ENCODE data around the gene RBM47.
"Not testable (repeated sequence)": the region's sequence is repeated elsewhere in the genome, so short reads cannot be mapped to it uniquely, and the experiment has no call there.

Gene RBM47

GRCh38 chr4:40395908-40396793 is 233.5 kb downstream of the RBM47 start:
- H3K36me3 Mint-ChIP-seq (ENCODE audit: insufficient read depth) = no peaks in the 10 kb centered on the region
- peaks cover 0 to 2% of the 10 kb centered on the region in 2 donors for H3K4me1 Mint-ChIP-seq (ENCODE audit: low read depth in 2 of 2)
- no peak overlapping the region for H3K27ac Mint-ChIP-seq
- no peak overlapping the region for H3K4me3 Mint-ChIP-seq
- ATAC-seq (replicated peaks) (no peak), DNase-seq (no peak)
- peaks cover 10 to 23% of the 10 kb centered on the region in 2 donors for H3K27me3 Mint-ChIP-seq
- H3K9me3 Mint-ChIP-seq = no peaks in the 10 kb centered on the region

DNA sequence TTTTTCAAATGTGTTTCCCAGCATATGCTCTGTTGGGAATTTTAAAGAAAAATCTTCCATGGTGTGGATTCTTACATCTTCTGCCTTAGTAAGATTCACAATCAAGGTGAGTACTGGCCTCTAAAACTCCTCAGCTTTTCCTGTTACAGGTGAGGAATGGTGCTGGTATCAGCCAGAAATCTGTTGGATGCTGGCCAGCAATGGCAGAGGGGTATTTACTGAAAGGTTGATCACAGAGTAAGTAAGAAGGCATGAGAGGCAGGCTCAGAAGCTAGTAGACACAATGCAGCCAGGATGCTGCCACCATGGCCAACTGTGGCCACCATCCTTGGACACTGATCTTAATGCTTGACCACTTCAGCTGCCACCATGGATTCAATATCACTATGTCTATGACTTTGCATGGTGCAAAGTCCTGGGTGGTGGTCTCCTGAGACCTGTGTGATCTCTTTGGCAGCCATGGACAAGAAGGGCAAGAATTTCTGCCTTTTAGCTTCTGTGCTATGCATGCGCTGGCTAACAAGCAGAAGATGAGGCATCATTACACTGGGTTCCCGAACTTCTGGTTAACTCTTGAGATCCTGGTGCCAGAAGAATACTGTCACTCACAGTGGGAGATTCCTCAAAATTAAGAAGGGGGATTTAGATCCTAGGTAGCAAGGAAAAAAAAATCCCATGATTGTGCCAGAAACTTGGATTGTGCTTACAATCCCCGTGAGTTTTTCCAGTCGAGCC is 234.3 kb downstream of the RBM47 start:
- Mint-ChIP-seq H3K9me3 (no peaks in the 10 kb centered on the region), H3K27me3 (peaks cover 10 to 16% of the 10 kb centered on the region in 2 donors), H3K4me3 (no peak overlapping the region), H3K4me1 (ENCODE audit: low read depth in 2 of 2) (peaks cover 0 to 2% of the 10 kb centered on the region in 2 donors), H3K36me3 (ENCODE audit: insufficient read depth) (no peaks in the 10 kb centered on the region), H3K27ac (no peak overlapping the region)
- DNase-seq (no peak), ATAC-seq (replicated peaks) (no peak)

DNA sequence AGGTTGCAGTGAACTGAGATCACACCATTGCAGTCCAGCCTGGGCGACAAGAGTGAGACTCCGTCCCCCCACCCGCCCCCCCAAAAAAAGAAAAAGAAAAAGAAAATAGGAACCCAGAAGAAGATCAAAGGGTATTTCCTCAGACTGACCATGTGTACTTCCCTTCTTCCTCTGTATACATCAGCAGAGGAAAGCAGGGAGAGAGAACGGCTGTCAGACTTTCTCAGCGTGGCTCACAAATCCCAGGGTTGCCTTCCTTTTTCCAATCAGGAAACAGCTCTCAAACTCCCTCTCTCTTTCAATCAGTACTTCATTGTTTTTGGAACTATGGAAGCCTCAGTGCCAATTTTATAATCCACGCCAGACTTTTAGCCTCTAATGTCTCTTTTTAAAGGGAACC is 235.4 kb downstream of the RBM47 start:
- no peak overlapping the region for H3K27ac Mint-ChIP-seq
- no peaks in the 10 kb centered on the region for H3K4me1 Mint-ChIP-seq (ENCODE audit: low read depth in 2 of 2)
- H3K27me3 Mint-ChIP-seq = peaks cover 4 to 5% of the 10 kb centered on the region in 2 donors
- no peaks in the 10 kb centered on the region for H3K36me3 Mint-ChIP-seq (ENCODE audit: insufficient read depth)
- DNase-seq (no peak), ATAC-seq (replicated peaks) (no peak)
- no peaks in the 10 kb centered on the region for H3K9me3 Mint-ChIP-seq
- no peak overlapping the region for H3K4me3 Mint-ChIP-seq

DNA sequence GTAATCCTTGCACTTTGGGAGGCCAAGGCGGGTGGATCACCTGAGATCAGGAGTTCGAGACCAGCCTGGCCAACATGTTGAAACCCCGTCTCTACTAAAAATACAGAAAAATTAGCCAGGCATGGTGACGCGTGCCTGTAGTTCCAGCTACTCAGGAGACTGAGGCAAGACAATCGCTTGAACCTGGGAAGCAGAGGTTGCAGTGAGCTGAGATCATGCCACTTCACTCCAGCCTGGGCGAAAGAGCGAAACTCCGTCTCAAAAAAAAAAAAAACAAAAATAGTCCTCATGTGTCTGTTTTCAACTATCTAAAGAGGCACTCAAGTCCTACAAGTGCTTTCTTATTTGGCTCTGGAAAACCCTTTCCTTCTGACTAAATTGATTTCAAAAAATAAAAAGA is 237.4 kb downstream of the RBM47 start:
- not testable (repeated sequence) for H3K27ac Mint-ChIP-seq; H3K9me3 Mint-ChIP-seq; H3K27me3 Mint-ChIP-seq; H3K36me3 Mint-ChIP-seq (ENCODE audit: insufficient read depth); H3K4me3 Mint-ChIP-seq; ATAC-seq (replicated peaks); H3K4me1 Mint-ChIP-seq (ENCODE audit: low read depth in 2 of 2); DNase-seq

GRCh38 chr4:40389986-40390385 is 239.7 kb downstream of the RBM47 start:
- no peak for ATAC-seq (replicated peaks)

GRCh38 chr4:40388239-40388638 is 241.4 kb downstream of the RBM47 start:
- Mint-ChIP-seq H3K36me3 (ENCODE audit: insufficient read depth) (no peaks in the 10 kb centered on the region), H3K4me1 (ENCODE audit: low read depth in 2 of 2) (no peaks in the 10 kb centered on the region), H3K9me3 (no peaks in the 10 kb centered on the region), H3K27ac (no peak overlapping the region), H3K4me3 (no peak overlapping the region), H3K27me3 (no peaks in the 10 kb centered on the region)
- no peak for ATAC-seq (replicated peaks)
- no peak for DNase-seq

More at GRCh38 chr4:40389986-40390385, 239.7 kb downstream of the RBM47 start:
- H3K9me3 Mint-ChIP-seq = no peaks in the 10 kb centered on the region
- no peak for DNase-seq
- H3K27me3 Mint-ChIP-seq = peaks cover 0 to 4% of the 10 kb centered on the region in 2 donors
- no peaks in the 10 kb centered on the region for H3K4me1 Mint-ChIP-seq (ENCODE audit: low read depth in 2 of 2)
- H3K4me3 Mint-ChIP-seq = no peak overlapping the region
- H3K27ac Mint-ChIP-seq = no peak overlapping the region
- H3K36me3 Mint-ChIP-seq (ENCODE audit: insufficient read depth) = no peaks in the 10 kb centered on the region

DNA sequence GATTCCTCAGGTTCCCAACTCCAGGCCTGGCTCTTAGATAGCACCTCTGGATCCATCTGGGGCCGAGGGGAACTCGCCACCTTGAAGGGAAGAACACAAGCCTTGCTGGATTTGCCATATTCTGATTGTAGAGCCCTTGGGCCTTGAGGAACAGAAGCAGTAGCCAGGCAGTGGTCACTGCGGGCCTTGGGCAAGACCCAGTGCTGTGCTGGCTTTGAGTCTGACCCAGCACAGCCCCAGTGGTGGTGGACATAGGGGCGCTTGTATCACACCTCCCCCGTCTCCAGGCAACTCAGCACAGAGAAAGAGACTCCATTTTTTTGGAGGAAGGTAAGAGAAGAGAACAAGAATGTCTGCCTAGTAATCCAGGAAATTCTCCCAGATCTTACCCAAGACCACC is 249.0 kb downstream of the RBM47 start:
- Mint-ChIP-seq H3K27ac (no peak overlapping the region), H3K9me3 (no peaks in the 10 kb centered on the region), H3K4me1 (ENCODE audit: low read depth in 2 of 2) (no peaks in the 10 kb centered on the region), H3K36me3 (ENCODE audit: insufficient read depth) (peaks cover 3% of the 10 kb centered on the region), H3K27me3 (peaks cover 6 to 31% of the 10 kb centered on the region in 2 donors), H3K4me3 (no peak overlapping the region)
- ATAC-seq (replicated peaks) (no peak), DNase-seq (no peak)

- H3K27ac Mint-ChIP-seq = no peak overlapping the region
- H3K4me1 Mint-ChIP-seq (ENCODE audit: low read depth in 2 of 2) = no peaks in the 10 kb centered on the region
- no peaks in the 10 kb centered on the region for H3K9me3 Mint-ChIP-seq
- H3K27me3 Mint-ChIP-seq = peaks cover 6 to 31% of the 10 kb centered on the region in 2 donors
- DNase-seq = no peak
- no peak for ATAC-seq (replicated peaks)
- peaks cover 3% of the 10 kb centered on the region for H3K36me3 Mint-ChIP-seq (ENCODE audit: insufficient read depth)
- no peak overlapping the region for H3K4me3 Mint-ChIP-seq
These were observed 250.4 kb downstream of the RBM47 start for GRCh38 chr4:40379248-40379647.

DNA sequence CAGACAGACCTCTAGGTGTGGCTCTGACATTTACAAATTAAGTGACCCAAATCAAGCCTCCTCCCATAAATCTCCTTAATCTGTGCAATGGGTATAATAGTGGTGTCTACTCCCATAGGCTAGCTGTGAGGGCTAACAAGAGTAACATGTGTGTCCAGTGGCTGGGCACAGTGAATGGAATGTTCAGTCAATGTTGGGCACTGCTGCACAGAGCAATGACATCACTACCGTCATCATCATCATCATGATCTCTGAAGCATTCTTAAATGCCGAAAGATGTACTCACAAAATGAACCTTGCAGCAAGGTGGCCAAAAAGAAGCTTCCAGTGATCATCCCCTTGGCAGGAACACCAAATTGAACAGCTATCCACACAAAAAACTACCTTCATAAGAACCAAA is 251.0 kb downstream of the RBM47 start:
- H3K36me3 Mint-ChIP-seq (ENCODE audit: insufficient read depth) = peaks cover 3% of the 10 kb centered on the region
- peaks cover 6 to 31% of the 10 kb centered on the region in 2 donors for H3K27me3 Mint-ChIP-seq
- H3K4me1 Mint-ChIP-seq (ENCODE audit: low read depth in 2 of 2) = no peaks in the 10 kb centered on the region
- ATAC-seq (replicated peaks) (no peak), DNase-seq (no peak)
- no peaks in the 10 kb centered on the region for H3K9me3 Mint-ChIP-seq
- H3K4me3 Mint-ChIP-seq = no peak overlapping the region
- no peak overlapping the region for H3K27ac Mint-ChIP-seq

- no peak overlapping the region for H3K4me3 Mint-ChIP-seq
- H3K4me1 Mint-ChIP-seq (ENCODE audit: low read depth in 2 of 2) = no peaks in the 10 kb centered on the region
- H3K36me3 Mint-ChIP-seq (ENCODE audit: insufficient read depth) = peaks cover 3% of the 10 kb centered on the region
- H3K27ac Mint-ChIP-seq = no peak overlapping the region
- H3K9me3 Mint-ChIP-seq = no peaks in the 10 kb centered on the region
- ATAC-seq (replicated peaks) (no peak), DNase-seq (no peak)
- H3K27me3 Mint-ChIP-seq = peaks cover 6 to 31% of the 10 kb centered on the region in 2 donors
These were observed 251.9 kb downstream of the RBM47 start for GRCh38 chr4:40377512-40378365.

DNA sequence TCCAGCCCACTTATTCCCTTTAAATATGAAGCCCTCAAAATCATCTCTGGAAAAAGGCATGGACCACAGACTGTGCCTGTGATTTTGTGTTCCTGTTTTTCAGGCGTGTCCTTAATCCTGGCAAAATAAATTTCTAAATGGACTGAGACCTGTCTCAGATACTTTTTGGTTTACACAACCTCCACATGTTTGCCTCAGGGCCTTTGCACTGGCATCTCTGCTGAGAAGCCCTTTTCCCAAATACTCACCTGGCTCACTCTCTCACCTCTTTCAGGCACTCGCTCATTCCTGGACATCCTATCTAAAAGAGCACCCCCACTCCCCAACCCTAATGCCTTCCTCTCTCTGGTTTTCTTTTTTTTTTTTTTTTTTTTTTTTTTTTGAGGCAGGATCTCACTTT is 254.0 kb downstream of the RBM47 start:
- Mint-ChIP-seq H3K27me3 (peaks cover 0 to 25% of the 10 kb centered on the region in 2 donors), H3K36me3 (ENCODE audit: insufficient read depth) (peaks cover 3% of the 10 kb centered on the region), H3K4me3 (no peak overlapping the region), H3K9me3 (no peaks in the 10 kb centered on the region), H3K4me1 (ENCODE audit: low read depth in 2 of 2) (no peaks in the 10 kb centered on the region), H3K27ac (peak overlapping the region in 1 of 2 donors; percentile 16)
- DNase-seq = no peak
- no peak for ATAC-seq (replicated peaks)

GRCh38 chr4:40375095-40375494 is 254.6 kb downstream of the RBM47 start:
- H3K4me3 Mint-ChIP-seq = no peak overlapping the region
- H3K4me1 Mint-ChIP-seq (ENCODE audit: low read depth in 2 of 2) = no peaks in the 10 kb centered on the region
- peaks cover 3% of the 10 kb centered on the region for H3K36me3 Mint-ChIP-seq (ENCODE audit: insufficient read depth)
- peak overlapping the region in 1 of 2 donors; percentile 16 for H3K27ac Mint-ChIP-seq
- H3K27me3 Mint-ChIP-seq = peaks cover 0 to 20% of the 10 kb centered on the region in 2 donors
- DNase-seq = no peak
- ATAC-seq (replicated peaks) = no peak
- H3K9me3 Mint-ChIP-seq = no peaks in the 10 kb centered on the region

- H3K4me3 Mint-ChIP-seq = no peak overlapping the region
- ATAC-seq (replicated peaks) (no peak), DNase-seq (no peak)
- H3K27me3 Mint-ChIP-seq = peaks cover 0 to 10% of the 10 kb centered on the region in 2 donors
- H3K9me3 Mint-ChIP-seq = no peaks in the 10 kb centered on the region
- H3K4me1 Mint-ChIP-seq (ENCODE audit: low read depth in 2 of 2) = no peaks in the 10 kb centered on the region
- H3K27ac Mint-ChIP-seq = no peak overlapping the region
- H3K36me3 Mint-ChIP-seq (ENCODE audit: insufficient read depth) = peaks cover 3% of the 10 kb centered on the region
These were observed 256.0 kb downstream of the RBM47 start for GRCh38 chr4:40373636-40374035.

Data from effector memory CD8-positive, alpha-beta T cell (primary cell).